K562 treated with DMSO at 1 percent for 48 hours (cell line): Measurements from ENCODE around the gene FIG4. TPM values are rescaled to one million over a fixed set of nuclear protein-coding genes. Genes with fewer than 3 reads are reported as not detected.

Source experiments
- total RNA-seq: library from RNA; unstranded; fragments of 300-600 nt; gene quantifications from 2 replicates; pipeline ENCODE4 v1.2.3, GENCODE V29; 2022; ENCODE audit warnings: low replicate concordance; ENCODE audit errors: extremely low read depth

The FIG4 gene
- not detected in 2 replicates for total RNA-seq

DNA sequence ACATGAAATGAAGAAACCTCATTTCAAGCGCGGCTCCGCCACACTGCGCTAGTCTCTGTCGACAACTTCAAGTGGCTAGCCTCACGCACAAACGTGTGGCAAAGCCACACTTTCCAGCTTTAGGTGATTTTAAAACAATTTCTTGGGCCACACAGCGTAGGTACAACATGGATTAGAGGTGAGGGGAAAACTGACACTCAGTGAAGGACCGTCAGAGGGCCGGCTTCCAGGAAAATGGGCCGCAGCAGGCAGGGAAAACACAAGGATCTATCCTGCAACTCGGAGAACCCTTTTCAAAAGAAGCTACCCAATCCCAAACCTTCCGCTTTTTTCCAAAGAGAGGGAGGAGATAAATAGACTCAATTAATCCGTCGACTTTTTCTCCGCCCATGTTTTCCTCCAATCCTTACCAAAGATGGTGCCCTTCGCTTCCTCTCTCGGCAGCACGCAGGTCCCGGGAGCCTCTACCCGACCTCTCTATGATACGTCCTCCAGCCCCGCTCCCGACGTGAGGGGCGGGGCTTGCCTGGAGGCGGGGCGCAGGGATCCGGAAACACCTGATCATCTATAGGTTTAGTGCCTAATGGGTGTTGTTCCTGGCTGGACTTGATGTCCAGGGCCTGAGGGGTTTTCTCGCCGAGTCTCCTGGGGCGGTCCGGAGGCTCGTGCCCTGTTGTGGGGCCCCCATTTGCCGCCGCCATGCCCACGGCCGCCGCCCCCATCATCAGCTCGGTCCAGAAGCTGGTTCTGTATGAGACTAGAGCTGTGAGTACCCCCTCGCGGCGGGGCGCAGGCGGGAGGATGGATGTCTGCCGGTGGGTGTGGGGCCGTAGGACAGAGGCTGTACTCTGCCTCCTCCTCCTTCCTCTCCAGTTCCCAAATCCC lies at the start of gene FIG4, which contains the start of gene AK9:
Gene FIG4 (plus strand): TSS at position 560 of the 885 bp plus-strand sequence. CDS start 140 bp downstream, at position 700.
Gene AK9 (minus strand): TSS at position 466 of the 885 bp plus-strand sequence. CDS start 15,457 bp downstream, outside the sequence.

Other genes starting within 250 kb of the FIG4 start
- gene MICAL1, start 235.5 kb upstream of the FIG4 start, total RNA-seq, result not detected in 2 replicates
- gene ZBTB24, start 208.1 kb upstream of the FIG4 start, total RNA-seq, result not detected in 2 replicates
- gene AK9, start 94 bp upstream of the FIG4 start, total RNA-seq, result not detected in 2 replicates